CD4-positive, alpha-beta T cell (primary cell): ENCODE results near the gene SIMC1. TPM values are rescaled to one million over a fixed set of nuclear protein-coding genes. Genes with fewer than 3 reads are reported as not detected.

ENCODE experiments used
- ATAC-seq: fragments of 200-7000 bp; cut with Tn5 transposase; one replicate; pipeline ENCODE4 v1.10.0; 2022; ENCODE audit warnings: mild to moderate bottlenecking; ENCODE audit not compliant: poor library complexity
- CTCF ChIA-PET: fragments of 350-600 bp; sonication (Branson Sonifier 250); formaldehyde crosslinking; loops from one replicate; lab custom pipeline; 2021; ENCODE audit warnings: antibody characterized with exemption, inconsistent platforms; lab: Charles Lee
- POLR2A ChIA-PET: fragments of 350-600 bp; sonication (Branson Sonifier 250); formaldehyde crosslinking; loops from one replicate; lab custom pipeline; 2021; ENCODE audit warnings: antibody characterized with exemption, inconsistent platforms; lab: Charles Lee
- DNase-seq, 14 experiments: peaks; one replicate each; pipeline ENCODE4 v3.0.0-alpha.2; 2013 to 2020; ENCODE audit warnings: mixed read lengths in 2 of 14
- H3K27ac ChIP-seq, 2 donors: one replicate each; pipeline versions ENCODE4 v1.5.1 to v1.7.0; 2013; ENCODE audit warnings: low read length in 2 of 2, low read depth in 1 of 2, mild to moderate bottlenecking in 1 of 2
- H3K27me3 ChIP-seq, 2 experiments: 1 replicate in 1 of 2; 2 replicates in 1 of 2; pipeline versions ENCODE4 v1.6.1 to v1.7.0; 2013; ENCODE audit warnings: low read length in 2 of 2, control low read depth in 1 of 2, mild to moderate bottlenecking in 1 of 2, moderate library complexity in 1 of 2; ENCODE audit not compliant: insufficient read depth in 2 of 2, control insufficient read depth in 1 of 2
- H3K36me3 ChIP-seq: one replicate; pipeline ENCODE4 v1.6.1; 2013; ENCODE audit warnings: low read length, control low read depth; ENCODE audit not compliant: insufficient read depth
- H3K4me1 ChIP-seq: one replicate; pipeline ENCODE4 v1.6.1; 2013; ENCODE audit warnings: low read length, control low read depth; ENCODE audit not compliant: insufficient read depth
- H3K4me3 ChIP-seq: one replicate; pipeline ENCODE4 v1.5.1; 2013; ENCODE audit warnings: mild to moderate bottlenecking, low read length, moderate library complexity
- H3K9me3 ChIP-seq, 2 experiments: 1 replicate in 1 of 2; 2 replicates in 1 of 2; pipeline versions ENCODE4 v1.6.1 to v1.7.0; 2013; ENCODE audit warnings: low read length in 2 of 2, mild to moderate bottlenecking in 2 of 2, control low read depth in 1 of 2, moderate library complexity in 1 of 2; ENCODE audit not compliant: control insufficient read depth in 1 of 2, insufficient read depth in 1 of 2
- H3K27ac Mint-ChIP-seq: one replicate; pipeline ENCODE4 v1.8.0; 2020; ENCODE audit warnings: mixed read lengths
- H3K27me3 Mint-ChIP-seq: one replicate; pipeline ENCODE4 v1.8.0; 2021; ENCODE audit warnings: mixed read lengths
- H3K36me3 Mint-ChIP-seq: one replicate; pipeline ENCODE4 v1.8.0; 2021; ENCODE audit warnings: low read depth, mixed read lengths
- H3K4me1 Mint-ChIP-seq: one replicate; pipeline ENCODE4 v1.8.0; 2021; ENCODE audit warnings: low read depth, mixed read lengths
- H3K4me3 Mint-ChIP-seq: one replicate; pipeline ENCODE4 v1.8.0; 2020; ENCODE audit warnings: mild to moderate bottlenecking, mixed read lengths
- H3K9me3 Mint-ChIP-seq: one replicate; pipeline ENCODE4 v1.8.0; 2020; ENCODE audit warnings: mixed read lengths
- CTCF ChIP-seq: fragments of 200-600 bp; IDR thresholded peaks from one replicate; pipeline ENCODE4 v1.8.0; 2022; ENCODE audit warnings: antibody characterized with exemption, mild to moderate bottlenecking
- intact Hi-C, 2 experiments: fragments of 100-400 bp; cut with DNase I in 1 of 2; cut with micrococcal nuclease in 1 of 2; formaldehyde crosslinking; loops; one replicate each; pipeline versions ENCODE4 v1.15.1 to v1.9.0; 2023 to 2025; cut with DNase I, micrococcal nuclease
- total RNA-seq, 174 experiments: library from RNA in 2 of 174; stranded (reverse) in 2 of 174; gene quantifications; one replicate each; pipeline ENCODE4 v1.2.3 and lab custom pipeline; 2021 to 2026

The SIMC1 gene
- total RNA-seq, 2 experiments from 2014 or later = 15.4 to 17.4 TPM

GRCh38 chr5:176369934-176370711, 131.9 kb downstream of the SIMC1 start:
- Mint-ChIP-seq H3K4me3 (no peak overlapping the region), H3K9me3 (no peaks in the 10 kb centered on the region), H3K27me3 (no peaks in the 10 kb centered on the region), H3K27ac (no peak overlapping the region), H3K4me1 (peaks cover under 1% of the 10 kb centered on the region), H3K36me3 (peaks cover 45% of the 10 kb centered on the region)
- intact Hi-C loops = no loop called here
- Histone ChIP-seq H3K27ac (no peak overlapping the region), H3K27me3 (no peaks in the 10 kb centered on the region), H3K36me3 (peaks cover 10% of the 10 kb centered on the region), H3K9me3 (no peaks in the 10 kb centered on the region), H3K4me1 (peaks cover 7% of the 10 kb centered on the region), H3K4me3 (no peak overlapping the region)
- DNase-seq (no peak), ATAC-seq (no peak)
- POLR2A ChIA-PET = interaction anchor here (1.6 kb wide), 1 partner anchor 8 kb away, joined by 4 read pairs; no protein-coding TSS in a partner anchor
- CTCF ChIA-PET = no interaction called here
- no peak for TF ChIP-seq CTCF

- intact Hi-C loops = no loop called here
- DNase-seq = peak in 1 of 14 experiments; percentile 27
- ATAC-seq = no peak
- POLR2A ChIA-PET = interaction anchor here (1.5 kb wide), 1 partner anchor 10 kb away, joined by 6 read pairs; the partner anchor contains the start of gene KIAA1191
- no peaks in the 10 kb centered on the region for H3K9me3 Mint-ChIP-seq
- Histone ChIP-seq H3K27me3 (no peaks in the 10 kb centered on the region), H3K4me1 (no peaks in the 10 kb centered on the region), H3K27ac (no peak overlapping the region), H3K4me3 (no peak overlapping the region), H3K9me3 (no peaks in the 10 kb centered on the region), H3K36me3 (peaks cover 10% of the 10 kb centered on the region)
- H3K4me1 Mint-ChIP-seq = no peaks in the 10 kb centered on the region
- no peaks in the 10 kb centered on the region for H3K27me3 Mint-ChIP-seq
- no peak for TF ChIP-seq CTCF
- CTCF ChIA-PET = no interaction called here
- H3K27ac Mint-ChIP-seq = no peak overlapping the region
- H3K36me3 Mint-ChIP-seq = peaks cover 40% of the 10 kb centered on the region
- no peak overlapping the region for H3K4me3 Mint-ChIP-seq
Measured at GRCh38 chr5:176371621-176372539, 133.7 kb downstream of the SIMC1 start.

- no peaks in the 10 kb centered on the region for H3K9me3 Mint-ChIP-seq
- no peak overlapping the region for H3K4me3 Mint-ChIP-seq
- H3K27ac ChIP-seq = no peak overlapping the region
- peaks cover 10% of the 10 kb centered on the region for H3K36me3 ChIP-seq
- H3K27me3 Mint-ChIP-seq = no peaks in the 10 kb centered on the region
- peaks cover 29% of the 10 kb centered on the region for H3K36me3 Mint-ChIP-seq
- TF ChIP-seq CTCF = no peak
- POLR2A ChIA-PET = interaction anchor here (1.5 kb wide), 1 partner anchor 11 kb away, joined by 6 read pairs; the partner anchor contains the start of gene KIAA1191
- H3K4me1 Mint-ChIP-seq = no peaks in the 10 kb centered on the region
- no peak overlapping the region for H3K27ac Mint-ChIP-seq
- no peaks in the 10 kb centered on the region for H3K4me1 ChIP-seq
- ATAC-seq (no peak), DNase-seq (no peak)
- intact Hi-C loops = no loop called here
- H3K4me3 ChIP-seq = no peak overlapping the region
- CTCF ChIA-PET = no interaction called here
- no peaks in the 10 kb centered on the region for H3K27me3 ChIP-seq
- H3K9me3 ChIP-seq = no peaks in the 10 kb centered on the region
Measured at GRCh38 chr5:176373100-176373818, 135.0 kb downstream of the SIMC1 start.
